Activated B cell treated with CpG ODN at 0.5 μM for 24 hours (primary cell): ENCODE results near the gene CAPRIN2. TPM values are rescaled to one million over a fixed set of nuclear protein-coding genes. Genes with fewer than 3 reads are reported as not detected.

Source experiments
- ATAC-seq: fragments of 200-7000 bp; cut with Tn5 transposase; one replicate; pipeline ENCODE4 v1.10.0; 2021; ENCODE audit warnings: low read depth, mild to moderate bottlenecking, moderate library complexity
- CTCF ChIA-PET: fragments of 350-600 bp; sonication (Branson Sonifier 250); formaldehyde crosslinking; loops from one replicate; lab custom pipeline; 2021; ENCODE audit warnings: antibody characterized with exemption; lab: Charles Lee
- POLR2A ChIA-PET: fragments of 350-600 bp; sonication (Branson Sonifier 250); formaldehyde crosslinking; loops from one replicate; lab custom pipeline; 2021; ENCODE audit warnings: antibody characterized with exemption; lab: Charles Lee
- DNase-seq: peaks from one replicate; pipeline ENCODE4 v3.0.0; 2022
- H3K27ac Mint-ChIP-seq: one replicate; pipeline ENCODE4 v1.8.0; 2020; ENCODE audit warnings: mixed read lengths
- H3K27me3 Mint-ChIP-seq: one replicate; pipeline ENCODE4 v1.8.0; 2021; ENCODE audit warnings: mixed read lengths
- H3K36me3 Mint-ChIP-seq: one replicate; pipeline ENCODE4 v1.8.0; 2021; ENCODE audit warnings: low read depth, mixed read lengths
- H3K4me1 Mint-ChIP-seq: one replicate; pipeline ENCODE4 v1.8.0; 2021; ENCODE audit warnings: mixed read lengths
- H3K4me3 Mint-ChIP-seq: one replicate; pipeline ENCODE4 v1.8.0; 2020; ENCODE audit warnings: mild to moderate bottlenecking, mixed read lengths
- H3K9me3 Mint-ChIP-seq: one replicate; pipeline ENCODE4 v1.8.0; 2020; ENCODE audit warnings: mixed read lengths
- intact Hi-C: fragments of 100-400 bp; cut with micrococcal nuclease; formaldehyde crosslinking; loops from one replicate; pipeline ENCODE4 v1.15.1; 2024
- total RNA-seq: library from RNA; stranded (reverse); gene quantifications from 2 replicates; pipeline ENCODE4 v1.2.3, GENCODE V29; 2022
- TF ChIP-seq, protein P1 (sequence below): fragments of 200-600 bp; IDR thresholded peaks from one replicate; pipeline ENCODE4 v1.8.0; 2022; ENCODE audit warnings: antibody characterized with exemption, mild to moderate bottlenecking

Gene CAPRIN2
- total RNA-seq, 1 donor from 2014 or later, result 17.5 TPM

- ATAC-seq (no peak), DNase-seq (no peak)
- ChIA-PET CTCF (no interaction called here), POLR2A (no interaction called here)
- Mint-ChIP-seq H3K36me3 (peaks cover 75% of the 10 kb centered on the region), H3K27ac (no peak overlapping the region), H3K4me3 (no peak overlapping the region), H3K4me1 (no peaks in the 10 kb centered on the region), H3K9me3 (no peaks in the 10 kb centered on the region), H3K27me3 (no peaks in the 10 kb centered on the region)
- intact Hi-C loops, result no loop called here
- TF ChIP-seq, protein P1, sequence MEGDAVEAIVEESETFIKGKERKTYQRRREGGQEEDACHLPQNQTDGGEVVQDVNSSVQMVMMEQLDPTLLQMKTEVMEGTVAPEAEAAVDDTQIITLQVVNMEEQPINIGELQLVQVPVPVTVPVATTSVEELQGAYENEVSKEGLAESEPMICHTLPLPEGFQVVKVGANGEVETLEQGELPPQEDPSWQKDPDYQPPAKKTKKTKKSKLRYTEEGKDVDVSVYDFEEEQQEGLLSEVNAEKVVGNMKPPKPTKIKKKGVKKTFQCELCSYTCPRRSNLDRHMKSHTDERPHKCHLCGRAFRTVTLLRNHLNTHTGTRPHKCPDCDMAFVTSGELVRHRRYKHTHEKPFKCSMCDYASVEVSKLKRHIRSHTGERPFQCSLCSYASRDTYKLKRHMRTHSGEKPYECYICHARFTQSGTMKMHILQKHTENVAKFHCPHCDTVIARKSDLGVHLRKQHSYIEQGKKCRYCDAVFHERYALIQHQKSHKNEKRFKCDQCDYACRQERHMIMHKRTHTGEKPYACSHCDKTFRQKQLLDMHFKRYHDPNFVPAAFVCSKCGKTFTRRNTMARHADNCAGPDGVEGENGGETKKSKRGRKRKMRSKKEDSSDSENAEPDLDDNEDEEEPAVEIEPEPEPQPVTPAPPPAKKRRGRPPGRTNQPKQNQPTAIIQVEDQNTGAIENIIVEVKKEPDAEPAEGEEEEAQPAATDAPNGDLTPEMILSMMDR, result no peak
These were observed 35.7 kb downstream of the CAPRIN2 start for GRCh38 chr12:30719060-30719459.

- no peaks in the 10 kb centered on the region for H3K4me1 Mint-ChIP-seq
- intact Hi-C loops, result no loop called here
- TF ChIP-seq, protein P1, result no peak
- H3K36me3 Mint-ChIP-seq, result peaks cover 29% of the 10 kb centered on the region
- DNase-seq, result no peak
- no peaks in the 10 kb centered on the region for H3K27me3 Mint-ChIP-seq
- H3K27ac Mint-ChIP-seq, result no peak overlapping the region
- no peaks in the 10 kb centered on the region for H3K9me3 Mint-ChIP-seq
- no peak overlapping the region for H3K4me3 Mint-ChIP-seq
- CTCF ChIA-PET, result no interaction called here
- POLR2A ChIA-PET, result no interaction called here
- ATAC-seq, result no peak
These were observed 47.0 kb downstream of the CAPRIN2 start for GRCh38 chr12:30707613-30708342.

DNA sequence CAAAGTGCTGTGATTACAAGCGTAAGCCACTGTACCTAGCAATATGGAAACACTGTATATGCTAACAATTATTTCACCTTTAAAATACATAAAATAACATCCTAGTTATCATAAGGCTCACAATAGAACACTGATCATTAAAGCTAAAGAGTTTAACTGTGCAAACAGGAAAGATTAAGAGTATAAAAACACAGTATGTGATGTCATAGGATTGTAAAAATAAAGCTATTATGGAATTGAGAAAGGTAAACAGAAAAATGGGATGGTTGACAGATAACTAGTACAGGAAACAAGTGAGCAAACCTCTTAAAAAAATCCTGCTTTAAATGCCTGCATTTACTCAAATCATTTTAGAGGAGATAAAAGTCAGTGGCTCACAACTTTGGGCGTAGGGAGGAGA is 48.3 kb downstream of the CAPRIN2 start:
- Mint-ChIP-seq H3K27me3 (no peaks in the 10 kb centered on the region), H3K4me1 (no peaks in the 10 kb centered on the region), H3K36me3 (peaks cover 20% of the 10 kb centered on the region), H3K9me3 (no peaks in the 10 kb centered on the region), H3K27ac (no peak overlapping the region), H3K4me3 (no peak overlapping the region)
- ChIA-PET POLR2A (no interaction called here), CTCF (no interaction called here)
- TF ChIP-seq, protein P1, result no peak
- intact Hi-C loops, result no loop called here
- ATAC-seq (no peak), DNase-seq (no peak)

GRCh38 chr12:30701056-30701455 is 53.7 kb downstream of the CAPRIN2 start:
- TF ChIP-seq, protein P1, result no peak
- peaks cover under 1% of the 10 kb centered on the region for H3K36me3 Mint-ChIP-seq
- no peak for ATAC-seq
- H3K27ac Mint-ChIP-seq, result no peak overlapping the region
- no peak overlapping the region for H3K4me3 Mint-ChIP-seq
- no peak for DNase-seq
- intact Hi-C loops, result no loop called here
- H3K4me1 Mint-ChIP-seq, result peaks cover 5% of the 10 kb centered on the region
- ChIA-PET POLR2A (no interaction called here), CTCF (no interaction called here)
- no peaks in the 10 kb centered on the region for H3K27me3 Mint-ChIP-seq
- no peaks in the 10 kb centered on the region for H3K9me3 Mint-ChIP-seq

- TF ChIP-seq, protein P1, result no peak
- ChIA-PET CTCF (no interaction called here), POLR2A (no interaction called here)
- intact Hi-C loops, result no loop called here
- H3K9me3 Mint-ChIP-seq, result no peaks in the 10 kb centered on the region
- peaks cover 9% of the 10 kb centered on the region for H3K4me1 Mint-ChIP-seq
- H3K36me3 Mint-ChIP-seq, result peaks cover 7% of the 10 kb centered on the region
- ATAC-seq (no peak), DNase-seq (no peak)
- no peaks in the 10 kb centered on the region for H3K27me3 Mint-ChIP-seq
- no peak overlapping the region for H3K4me3 Mint-ChIP-seq
- H3K27ac Mint-ChIP-seq, result no peak overlapping the region
These were observed 54.4 kb downstream of the CAPRIN2 start for GRCh38 chr12:30700216-30700900.
